Nephron (organoid): Measurements from ENCODE around the gene FECH.
"Not testable (repeated sequence)": the region's sequence is repeated elsewhere in the genome, so short reads cannot be mapped to it uniquely, and the experiment has no call there.

ENCODE experiments used
- H3K27ac Mint-ChIP-seq, 3 experiments: 2 replicates each; pipeline ENCODE4 v1.8.0; 2020; ENCODE audit warnings: mixed read lengths in 3 of 3, mild to moderate bottlenecking in 2 of 3, moderate library complexity in 1 of 3
- H3K27me3 Mint-ChIP-seq: 2 replicates; pipeline ENCODE4 v1.8.0; 2021; ENCODE audit warnings: low read depth, mild to moderate bottlenecking, moderate library complexity, mixed read lengths
- H3K36me3 Mint-ChIP-seq: 2 replicates; pipeline ENCODE4 v1.8.0; 2020; ENCODE audit warnings: low read depth, mixed read lengths
- H3K4me1 Mint-ChIP-seq: 2 replicates; pipeline ENCODE4 v1.8.0; 2020; ENCODE audit warnings: mixed read lengths
- H3K4me3 Mint-ChIP-seq, 3 experiments: 2 replicates each; pipeline ENCODE4 v1.8.0; 2020; ENCODE audit warnings: mild to moderate bottlenecking in 3 of 3, mixed read lengths in 3 of 3, moderate library complexity in 2 of 3
- H3K9me3 Mint-ChIP-seq: 2 replicates; pipeline ENCODE4 v1.8.0; 2020; ENCODE audit warnings: mixed read lengths
- TF ChIP-seq, protein P1 (sequence below), 3 experiments: fragments of 200-600 bp; sonication (generic); IDR thresholded peaks; one replicate each; pipeline ENCODE4 v1.5.0; 2021; ENCODE audit warnings: antibody characterized with exemption in 3 of 3; ENCODE audit not compliant: unreplicated experiment in 3 of 3

Gene FECH

DNA sequence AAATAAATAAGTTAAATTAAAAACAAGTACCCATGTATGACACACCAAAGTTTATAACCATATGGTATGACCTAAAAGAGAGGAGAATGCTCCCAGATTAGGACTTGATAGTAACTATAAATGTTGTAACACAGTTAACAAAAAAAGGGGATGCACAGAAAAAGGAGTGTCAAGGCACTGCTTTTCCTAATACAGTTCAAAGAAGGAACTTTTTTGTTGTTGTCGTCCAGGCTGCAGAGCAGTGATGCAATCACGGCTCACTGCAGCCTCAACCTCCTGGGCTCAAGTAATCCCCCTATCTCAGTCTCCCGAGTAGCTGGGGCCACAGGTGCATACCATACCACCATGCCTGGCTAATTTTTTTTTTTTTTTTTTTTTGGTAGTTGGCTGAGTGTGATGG is 32.4 kb upstream of the FECH start:
- H3K27ac Mint-ChIP-seq = no peak overlapping the region

DNA sequence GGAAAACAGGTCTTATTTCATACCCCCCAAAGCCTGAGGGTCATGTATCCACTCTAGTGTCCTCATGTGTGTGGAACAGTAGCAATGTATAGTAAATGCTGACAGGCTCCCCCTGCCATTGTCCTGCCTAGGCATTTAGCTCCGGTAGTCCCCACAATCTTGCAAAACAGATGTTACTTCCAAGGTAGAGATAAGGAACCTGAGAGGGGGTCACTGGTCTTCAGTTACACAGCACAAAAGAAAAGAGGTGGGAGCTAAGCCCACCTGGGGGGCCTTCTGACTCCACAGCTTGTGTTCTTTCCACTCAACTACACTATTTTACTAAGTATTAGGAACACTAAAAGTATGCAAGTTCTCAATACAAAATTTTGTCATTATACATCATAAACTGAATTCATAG is 17.4 kb upstream of the FECH start:
- H3K27me3 Mint-ChIP-seq = no peaks in the 10 kb centered on the region
- H3K4me1 Mint-ChIP-seq = no peaks in the 10 kb centered on the region
- H3K9me3 Mint-ChIP-seq = no peaks in the 10 kb centered on the region
- H3K4me3 Mint-ChIP-seq = no peak overlapping the region
- peaks cover 67% of the 10 kb centered on the region for H3K36me3 Mint-ChIP-seq
- TF ChIP-seq, protein P1, sequence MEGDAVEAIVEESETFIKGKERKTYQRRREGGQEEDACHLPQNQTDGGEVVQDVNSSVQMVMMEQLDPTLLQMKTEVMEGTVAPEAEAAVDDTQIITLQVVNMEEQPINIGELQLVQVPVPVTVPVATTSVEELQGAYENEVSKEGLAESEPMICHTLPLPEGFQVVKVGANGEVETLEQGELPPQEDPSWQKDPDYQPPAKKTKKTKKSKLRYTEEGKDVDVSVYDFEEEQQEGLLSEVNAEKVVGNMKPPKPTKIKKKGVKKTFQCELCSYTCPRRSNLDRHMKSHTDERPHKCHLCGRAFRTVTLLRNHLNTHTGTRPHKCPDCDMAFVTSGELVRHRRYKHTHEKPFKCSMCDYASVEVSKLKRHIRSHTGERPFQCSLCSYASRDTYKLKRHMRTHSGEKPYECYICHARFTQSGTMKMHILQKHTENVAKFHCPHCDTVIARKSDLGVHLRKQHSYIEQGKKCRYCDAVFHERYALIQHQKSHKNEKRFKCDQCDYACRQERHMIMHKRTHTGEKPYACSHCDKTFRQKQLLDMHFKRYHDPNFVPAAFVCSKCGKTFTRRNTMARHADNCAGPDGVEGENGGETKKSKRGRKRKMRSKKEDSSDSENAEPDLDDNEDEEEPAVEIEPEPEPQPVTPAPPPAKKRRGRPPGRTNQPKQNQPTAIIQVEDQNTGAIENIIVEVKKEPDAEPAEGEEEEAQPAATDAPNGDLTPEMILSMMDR (IDR thresholded peaks at IDR 0.05; ENCODE audit: unreplicated experiment in 3 of 3) = no peak
- H3K27ac Mint-ChIP-seq = no peak overlapping the region

More for the DNA sequence above, 32.4 kb upstream of the FECH start:
- Mint-ChIP-seq H3K9me3 (no peaks in the 10 kb centered on the region), H3K27me3 (no peaks in the 10 kb centered on the region), H3K4me1 (peaks cover 10% of the 10 kb centered on the region), H3K36me3 (peaks cover 23% of the 10 kb centered on the region), H3K4me3 (peak overlapping the region in 2 of 3 experiments; percentile 4 to 12)
- TF ChIP-seq, protein P1 (IDR thresholded peaks at IDR 0.05; ENCODE audit: unreplicated experiment in 3 of 3) = no peak

DNA sequence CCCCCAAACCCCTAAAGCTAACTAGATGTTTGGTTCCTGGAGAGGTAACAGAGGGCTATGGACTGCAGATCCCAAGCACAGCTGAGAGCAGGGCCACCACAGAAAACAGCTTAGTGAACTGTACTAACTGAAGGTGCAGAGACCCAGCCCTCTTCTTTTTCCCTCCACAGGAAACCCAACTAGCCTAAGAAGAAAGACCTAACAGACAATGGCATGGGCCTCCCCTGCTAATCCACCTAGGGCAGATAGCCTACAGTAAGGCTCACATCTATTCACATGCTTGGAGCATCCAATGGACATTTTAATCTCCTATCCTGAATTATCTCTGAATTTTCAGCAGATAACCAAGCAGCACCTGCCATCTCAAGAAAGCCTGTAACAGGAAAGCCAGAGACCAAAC is 8.8 kb upstream of the FECH start:
- Mint-ChIP-seq H3K4me3 (no peak overlapping the region), H3K9me3 (no peaks in the 10 kb centered on the region), H3K4me1 (no peaks in the 10 kb centered on the region), H3K27me3 (no peaks in the 10 kb centered on the region), H3K36me3 (peaks cover 35% of the 10 kb centered on the region), H3K27ac (no peak overlapping the region)
- TF ChIP-seq, protein P1 (IDR thresholded peaks at IDR 0.05; ENCODE audit: unreplicated experiment in 3 of 3) = no peak

DNA sequence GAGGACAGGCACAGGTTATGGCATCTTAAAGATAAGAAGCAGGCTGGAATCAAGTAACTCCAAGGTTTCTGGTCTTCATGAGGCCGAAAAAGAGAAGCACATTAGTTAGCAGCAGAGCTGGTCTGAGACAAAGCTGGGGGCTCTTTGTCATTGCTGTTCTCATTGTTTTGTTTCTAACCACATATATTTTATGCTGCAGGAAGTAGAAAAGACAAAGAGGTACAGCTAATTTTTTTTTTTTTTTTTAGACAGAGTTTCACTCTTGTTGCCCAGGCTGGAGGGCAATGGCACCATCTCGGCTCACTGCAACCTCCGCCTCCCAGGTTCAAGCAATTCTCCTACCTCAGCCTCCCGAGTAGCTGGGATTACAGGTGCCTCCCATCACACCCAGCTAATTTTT is 6.2 kb upstream of the FECH start:
- not testable (repeated sequence) for H3K36me3 Mint-ChIP-seq, H3K27me3 Mint-ChIP-seq, H3K27ac Mint-ChIP-seq, H3K9me3 Mint-ChIP-seq, H3K4me1 Mint-ChIP-seq, H3K4me3 Mint-ChIP-seq

DNA sequence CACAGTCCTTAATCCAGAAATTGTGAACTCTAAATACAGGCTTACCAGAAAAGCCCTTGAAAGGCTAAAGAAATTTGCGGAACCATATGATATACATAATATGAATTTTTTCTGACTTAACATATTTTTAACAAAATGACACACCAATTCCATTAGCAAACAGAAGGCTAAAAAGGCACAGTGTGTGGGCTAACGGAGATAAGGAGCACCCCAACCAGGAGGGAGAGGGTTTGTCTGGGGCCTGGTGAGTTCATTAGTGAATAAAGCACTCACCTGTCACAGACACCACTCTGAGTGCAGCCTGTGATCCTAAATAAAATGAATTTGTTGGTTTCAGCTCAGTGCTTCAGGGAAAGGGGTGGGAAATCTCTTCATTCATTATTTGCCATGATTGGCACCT is 2.7 kb upstream of the FECH start:
- Mint-ChIP-seq H3K4me3 (peak overlapping the region in 1 of 3 experiments; percentile 64), H3K27ac (no peak overlapping the region), H3K27me3 (no peaks in the 10 kb centered on the region)

DNA sequence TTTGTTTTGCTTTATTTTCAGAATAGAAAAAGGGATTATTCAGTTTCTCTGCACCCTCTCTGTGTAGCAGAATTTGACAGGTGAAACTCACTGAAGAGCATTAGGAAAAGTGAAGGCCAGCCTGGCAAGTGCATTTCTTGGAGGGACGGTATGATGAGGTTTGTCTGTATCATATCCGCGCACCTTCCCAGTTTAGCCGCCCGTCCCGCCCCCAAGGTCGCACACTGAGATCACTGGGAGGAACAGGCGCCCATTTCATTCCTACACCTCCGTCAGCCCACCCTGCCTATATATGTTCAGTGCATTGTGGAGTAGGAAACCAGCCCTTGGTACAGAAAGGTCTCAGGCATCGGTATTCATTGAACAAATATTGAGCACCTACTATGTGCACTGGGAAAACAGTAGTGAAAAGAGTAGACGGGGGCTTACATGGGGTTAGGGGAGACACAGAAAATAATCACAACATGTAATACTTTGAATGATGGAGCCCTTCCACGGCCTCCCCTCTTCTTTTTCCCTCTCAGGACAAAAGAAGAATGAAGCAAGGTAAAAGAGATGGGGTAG is 678 bp upstream of the FECH start:
- H3K9me3 Mint-ChIP-seq = no peaks in the 10 kb centered on the region
- H3K27ac Mint-ChIP-seq = peak overlapping the region; percentile 34 to 94 (median 86)
- no peaks in the 10 kb centered on the region for H3K27me3 Mint-ChIP-seq
- H3K4me1 Mint-ChIP-seq = peaks cover 20% of the 10 kb centered on the region
- H3K4me3 Mint-ChIP-seq = peak overlapping the region; percentile 84 to 96 (median 86)
- TF ChIP-seq, protein P1 (IDR thresholded peaks at IDR 0.05; ENCODE audit: unreplicated experiment in 3 of 3) = no peak
- H3K36me3 Mint-ChIP-seq = peaks cover 8% of the 10 kb centered on the region

More for the DNA sequence above, 2.7 kb upstream of the FECH start:
- Mint-ChIP-seq H3K9me3 (no peaks in the 10 kb centered on the region), H3K36me3 (peaks cover 4% of the 10 kb centered on the region), H3K4me1 (peaks cover 20% of the 10 kb centered on the region)
- TF ChIP-seq, protein P1 (IDR thresholded peaks at IDR 0.05; ENCODE audit: unreplicated experiment in 3 of 3) = no peak
